ENCODE measurements around the gene POLR2C.

Gene POLR2C

DNA sequence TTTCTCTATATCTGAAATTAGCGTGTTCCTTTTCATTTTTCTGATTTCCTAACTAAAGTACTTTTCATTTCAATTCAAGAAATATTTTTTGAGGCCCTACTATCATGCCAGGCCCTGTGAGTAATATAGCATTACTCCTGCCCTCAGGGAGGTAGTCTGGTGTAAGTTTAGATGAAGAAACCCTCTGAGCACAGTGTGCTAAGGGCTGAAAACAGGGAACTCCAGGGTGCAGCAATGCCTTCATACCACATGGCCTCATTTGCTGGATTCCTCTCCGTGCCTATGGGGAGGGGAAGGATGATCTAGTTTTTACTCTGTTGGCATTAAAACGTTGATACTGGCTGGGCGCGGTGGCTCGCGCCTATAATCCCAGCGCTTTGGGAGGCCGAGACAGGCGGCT, 10.5 kb upstream of the POLR2C start:
- no peak for DNase-seq

DNA sequence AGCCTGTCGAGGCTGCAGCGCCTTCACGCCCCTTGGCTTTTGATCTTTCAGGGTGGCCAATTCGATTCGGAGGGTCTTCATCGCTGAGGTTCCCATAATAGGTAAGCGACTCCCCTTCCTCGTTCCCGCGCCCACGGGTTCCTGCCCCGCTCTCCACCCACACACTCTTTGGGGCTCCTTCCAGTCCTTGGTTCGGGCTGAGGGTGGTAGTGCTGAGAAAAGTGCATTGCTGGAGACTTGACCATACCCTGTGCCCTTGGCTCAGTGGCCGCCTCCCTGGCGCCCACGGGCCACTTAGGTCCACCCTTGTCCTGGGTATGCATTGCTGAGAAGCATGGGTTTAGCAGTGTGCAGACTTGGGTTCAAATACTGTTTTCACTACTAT, 491 bp downstream of the POLR2C start:
- no peak for DNase-seq

DNA sequence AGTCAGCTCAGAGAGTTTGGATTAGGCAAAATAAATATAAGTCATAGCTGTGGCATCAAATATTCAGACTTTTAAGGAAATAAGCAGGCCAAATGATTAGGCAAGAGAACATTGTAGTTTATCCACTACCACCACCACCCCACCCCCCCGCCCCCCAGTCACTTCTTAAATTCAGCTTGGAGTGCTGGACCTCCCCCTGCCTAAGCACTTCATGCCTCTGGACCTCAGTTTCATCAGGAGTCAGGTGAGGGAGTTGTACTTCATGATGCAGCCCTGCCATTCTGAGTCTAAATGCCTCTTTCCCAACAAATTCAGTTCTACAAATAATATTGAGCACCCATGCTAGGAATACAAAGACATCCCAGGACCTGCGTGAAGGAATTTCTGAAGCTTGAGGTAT, 2.0 kb downstream of the POLR2C start:
- no peak for DNase-seq

DNA sequence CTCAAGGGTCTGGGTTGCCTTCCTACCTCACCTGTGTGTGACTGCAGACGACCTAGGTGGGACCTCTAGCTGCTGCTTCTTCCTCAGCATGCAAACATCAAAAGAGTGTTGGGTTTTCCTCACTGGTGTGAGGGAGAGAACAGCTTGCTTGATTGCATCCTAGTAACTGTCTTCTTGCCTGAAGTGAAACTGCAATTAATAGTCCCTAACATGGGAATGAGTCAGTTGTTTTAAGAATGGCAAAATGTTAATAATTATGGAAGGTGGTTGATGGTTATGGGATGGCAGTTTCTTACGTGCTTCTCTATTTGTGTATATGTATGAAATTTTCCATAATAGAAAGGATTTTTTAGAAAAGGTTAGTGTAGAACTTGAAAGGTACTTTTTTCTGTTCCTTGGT, 5.9 kb downstream of the POLR2C start:
- DNase-seq = no peak

DNA sequence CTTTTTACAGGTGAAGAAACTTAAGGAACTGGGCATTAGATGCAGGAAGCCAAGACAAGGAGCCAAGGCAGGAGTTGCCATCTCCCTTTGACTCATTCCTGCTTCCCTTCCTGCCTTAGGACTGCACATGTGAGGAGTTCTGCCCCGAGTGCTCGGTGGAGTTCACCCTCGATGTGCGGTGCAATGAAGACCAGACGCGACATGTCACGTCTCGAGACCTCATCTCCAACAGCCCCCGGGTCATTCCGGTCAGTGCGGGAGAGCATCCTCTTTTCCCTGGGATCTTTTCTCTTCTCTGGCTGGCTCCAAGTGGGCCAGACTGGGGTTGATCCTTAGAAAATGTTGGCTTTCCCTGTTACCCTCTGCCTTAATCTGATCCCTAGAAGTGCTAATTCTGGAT, 6.6 kb downstream of the POLR2C start:
- DNase-seq = no peak

DNA sequence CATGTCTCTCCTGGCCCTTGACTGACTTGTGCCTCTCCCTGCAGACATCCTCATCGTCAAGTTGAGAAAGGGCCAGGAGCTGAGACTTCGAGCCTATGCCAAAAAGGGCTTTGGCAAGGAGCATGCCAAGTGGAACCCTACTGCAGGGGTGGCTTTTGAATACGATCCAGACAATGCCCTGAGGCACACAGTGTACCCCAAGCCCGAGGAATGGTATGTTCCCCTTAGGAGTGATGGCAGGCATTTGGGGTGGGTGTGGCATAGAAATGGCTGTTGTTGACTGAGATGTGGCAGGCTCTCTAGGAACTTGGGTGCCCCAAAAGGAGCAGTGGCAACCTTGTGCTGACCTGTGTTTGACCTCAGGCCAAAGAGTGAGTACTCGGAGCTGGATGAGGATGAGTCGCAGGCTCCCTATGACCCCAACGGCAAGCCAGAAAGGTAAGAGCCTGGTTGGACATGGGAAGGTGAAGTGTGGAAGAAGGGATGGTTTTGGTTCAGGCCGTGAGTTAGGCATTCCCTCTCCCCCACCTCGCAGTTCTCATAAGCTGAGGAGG, 7.5 kb downstream of the POLR2C start:
- DNase-seq = no peak

DNA sequence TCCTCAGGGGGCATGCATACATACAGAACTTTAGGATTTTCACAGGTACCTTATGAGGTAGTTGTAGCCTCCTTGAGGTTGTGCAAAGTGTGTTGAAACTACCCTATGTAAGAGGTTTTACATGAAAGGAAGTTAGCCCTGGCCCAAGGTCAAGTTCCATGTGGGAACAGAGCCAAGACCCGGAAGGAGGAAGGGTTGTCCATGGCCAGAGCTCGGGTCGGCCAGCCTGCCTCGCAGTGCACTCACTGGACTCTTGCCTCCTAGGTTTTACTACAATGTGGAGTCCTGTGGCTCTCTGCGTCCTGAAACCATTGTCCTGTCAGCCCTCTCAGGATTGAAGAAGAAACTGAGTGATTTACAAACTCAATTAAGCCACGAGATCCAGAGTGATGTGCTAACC, 8.2 kb downstream of the POLR2C start:
- no peak for DNase-seq

DNA sequence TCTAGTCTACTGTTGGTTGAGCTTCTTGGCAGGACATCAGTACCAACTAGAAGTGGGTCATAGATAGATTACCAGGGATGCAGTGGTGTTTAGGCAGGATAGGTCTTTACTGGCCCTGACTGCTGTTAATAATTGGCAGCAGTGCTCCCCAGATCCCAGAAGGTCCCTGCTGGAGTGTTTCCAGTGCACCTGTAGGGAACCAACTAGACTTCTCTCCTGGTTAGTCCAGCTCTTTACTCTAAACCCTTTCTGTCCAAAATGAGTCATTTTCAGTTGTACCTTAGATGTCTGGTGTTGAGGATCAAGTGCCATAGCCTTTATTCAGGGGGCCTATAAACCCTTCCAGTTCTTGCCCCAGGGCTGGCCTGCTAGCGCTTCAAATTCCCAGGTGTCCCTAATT, 8.7 kb downstream of the POLR2C start:
- no peak for DNase-seq

DNA sequence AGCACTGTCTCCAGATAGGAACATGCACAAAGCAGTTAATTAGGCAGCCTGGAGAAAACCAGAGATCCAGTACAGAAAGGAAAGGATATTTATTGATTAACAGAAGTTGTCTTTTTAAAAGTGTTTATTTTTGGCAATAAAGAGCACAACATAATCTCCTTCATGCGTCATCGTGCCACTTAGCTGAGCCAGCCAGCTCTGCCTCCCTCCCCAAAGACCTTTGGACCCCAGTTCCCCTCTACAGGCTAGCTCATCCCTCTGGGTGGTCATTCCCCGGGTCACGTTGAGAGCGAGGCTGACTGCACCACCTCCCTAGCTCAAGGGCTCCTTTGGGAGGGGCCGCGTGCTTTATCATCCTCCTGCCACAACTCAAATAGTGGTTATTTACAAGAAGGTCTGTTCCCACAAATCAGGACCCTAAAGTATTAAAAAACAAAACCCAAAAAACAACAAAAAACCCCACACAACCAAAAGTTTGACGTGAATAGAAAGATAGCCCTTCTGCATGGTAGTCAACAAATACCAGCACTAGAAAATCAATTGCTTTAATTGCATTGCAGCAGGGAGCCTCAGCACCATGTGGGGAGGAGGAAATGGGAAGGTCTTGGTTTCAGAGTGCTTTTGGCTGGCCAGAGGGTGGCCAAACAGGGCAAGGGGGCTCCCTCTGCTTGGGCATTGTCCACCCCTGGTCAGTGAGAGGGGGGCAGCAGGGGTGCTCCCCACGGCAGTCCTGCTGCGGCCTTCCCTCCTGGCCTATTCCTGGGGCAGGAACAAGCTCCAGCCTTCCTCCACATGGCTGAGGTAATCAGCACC, 9.6 kb downstream of the POLR2C start:
- DNase-seq = no peak

DNA sequence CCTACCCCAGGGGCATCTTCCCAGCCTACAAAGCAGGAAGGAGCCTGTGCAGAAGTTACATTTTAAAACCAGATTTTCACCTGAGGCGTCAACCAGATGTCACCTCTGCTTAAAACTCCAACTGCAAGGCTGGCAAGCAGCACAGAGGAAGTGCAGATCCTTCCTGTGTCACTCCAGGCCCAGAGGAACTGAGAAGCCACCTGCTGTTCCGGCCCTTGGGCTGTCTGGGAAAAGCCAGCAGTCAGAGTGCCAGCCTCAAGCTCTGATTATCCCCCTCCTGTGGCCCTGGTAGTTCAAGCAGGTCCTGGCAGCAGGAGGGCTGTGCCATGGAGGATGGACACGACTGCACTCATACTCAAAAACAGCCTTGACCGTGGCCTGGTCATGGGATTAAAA, 10.2 kb downstream of the POLR2C start:
- no peak for DNase-seq

DNA sequence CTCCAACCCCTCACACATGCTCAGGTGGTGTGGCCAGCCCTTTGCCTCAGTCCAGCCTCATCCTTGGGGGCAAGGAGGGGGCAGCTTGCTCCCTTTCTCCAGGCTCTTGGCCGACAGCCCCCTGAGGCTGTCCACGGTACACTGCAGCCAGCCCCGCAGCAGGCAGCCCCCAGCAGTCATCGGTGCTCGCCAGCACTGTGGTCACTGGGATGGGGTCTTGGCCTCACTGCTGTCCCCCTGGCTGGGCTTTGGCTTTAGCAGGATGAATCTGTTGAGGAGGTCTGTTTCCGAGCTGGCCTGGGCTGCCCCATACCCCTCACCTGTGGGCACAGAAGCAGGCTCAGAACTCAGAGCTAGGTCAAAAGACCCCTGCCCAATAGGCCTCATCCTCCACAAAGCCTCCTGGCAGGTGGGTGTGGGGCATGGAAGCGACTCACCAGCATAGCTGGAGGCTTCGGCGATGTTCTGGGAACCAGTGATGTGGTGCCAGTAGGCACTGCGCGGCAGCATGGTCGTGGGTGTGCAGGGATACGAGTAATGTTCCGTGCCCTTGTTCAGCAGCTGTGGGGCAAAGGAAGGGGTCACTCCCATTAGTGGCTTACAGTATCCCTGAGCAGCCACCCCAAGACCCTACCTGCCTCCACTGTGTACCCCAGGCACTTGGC, 10.8 kb downstream of the POLR2C start:
- DNase-seq = no peak

DNA sequence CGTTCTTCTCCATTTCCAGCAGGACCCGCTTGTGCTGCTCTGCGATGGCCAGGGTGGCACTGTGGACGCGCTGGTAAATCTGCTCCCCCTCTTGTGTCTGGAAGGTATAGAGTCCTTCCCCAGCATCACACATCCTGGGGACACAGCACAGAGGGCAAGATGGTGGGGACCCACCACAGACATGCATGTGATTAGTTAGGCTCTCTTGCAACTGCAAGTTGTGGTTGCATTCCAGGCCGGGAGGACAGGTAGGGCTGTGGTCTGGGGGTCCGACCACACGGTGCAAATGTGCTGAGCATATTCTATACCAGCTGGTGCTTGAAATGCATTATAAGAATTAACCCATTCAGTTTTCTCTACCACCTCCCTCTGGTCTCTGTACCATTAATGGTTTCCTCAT, 11.4 kb downstream of the POLR2C start:
- DNase-seq = no peak

DNA sequence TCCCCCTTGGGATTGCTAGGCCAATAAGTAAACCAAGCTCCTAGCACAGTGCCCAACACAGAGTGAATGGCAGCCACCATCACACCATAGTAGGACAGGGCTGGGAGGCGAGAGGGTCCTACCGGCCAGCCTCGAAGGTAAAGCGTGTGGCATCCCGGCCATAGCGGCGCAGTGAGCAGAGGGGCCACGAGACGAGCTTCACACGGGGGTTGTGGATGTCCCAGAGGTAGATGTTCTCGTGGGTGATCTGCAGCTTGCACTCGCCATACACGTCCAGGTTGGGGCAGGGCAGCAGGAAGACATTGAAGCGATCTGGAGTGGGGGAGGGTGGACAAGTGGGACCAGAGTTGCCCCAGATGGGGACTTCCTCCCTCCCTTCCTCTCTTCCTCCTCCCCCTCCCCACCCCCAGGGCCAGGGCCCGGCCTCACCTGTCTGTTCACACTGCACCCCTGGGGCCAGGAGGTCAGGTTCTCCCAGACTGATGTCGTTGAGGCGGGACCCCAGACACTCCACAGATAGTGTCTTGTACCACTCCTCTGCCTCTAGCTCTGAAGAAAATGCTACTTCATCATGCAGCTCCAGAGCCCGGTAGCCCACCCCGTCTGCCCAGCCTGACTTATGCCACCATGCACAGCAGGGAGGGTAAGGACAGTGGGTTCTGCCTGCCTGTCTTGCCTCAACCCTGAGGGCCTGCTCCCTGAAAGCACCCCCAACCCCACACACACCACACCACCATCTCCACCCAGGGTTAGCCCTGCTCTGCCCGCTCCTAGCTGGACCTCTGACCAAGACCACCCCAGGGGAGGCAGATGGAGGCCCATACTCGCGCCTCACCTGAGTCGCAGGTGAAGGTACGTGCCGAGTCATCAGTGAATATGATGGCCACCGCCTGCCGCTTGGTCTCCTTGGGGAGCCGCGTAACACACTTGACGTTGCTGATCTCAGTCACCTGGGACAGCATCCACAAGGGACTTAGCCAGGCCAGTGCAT, 12.5 kb downstream of the POLR2C start:
- DNase-seq = no peak

DNA sequence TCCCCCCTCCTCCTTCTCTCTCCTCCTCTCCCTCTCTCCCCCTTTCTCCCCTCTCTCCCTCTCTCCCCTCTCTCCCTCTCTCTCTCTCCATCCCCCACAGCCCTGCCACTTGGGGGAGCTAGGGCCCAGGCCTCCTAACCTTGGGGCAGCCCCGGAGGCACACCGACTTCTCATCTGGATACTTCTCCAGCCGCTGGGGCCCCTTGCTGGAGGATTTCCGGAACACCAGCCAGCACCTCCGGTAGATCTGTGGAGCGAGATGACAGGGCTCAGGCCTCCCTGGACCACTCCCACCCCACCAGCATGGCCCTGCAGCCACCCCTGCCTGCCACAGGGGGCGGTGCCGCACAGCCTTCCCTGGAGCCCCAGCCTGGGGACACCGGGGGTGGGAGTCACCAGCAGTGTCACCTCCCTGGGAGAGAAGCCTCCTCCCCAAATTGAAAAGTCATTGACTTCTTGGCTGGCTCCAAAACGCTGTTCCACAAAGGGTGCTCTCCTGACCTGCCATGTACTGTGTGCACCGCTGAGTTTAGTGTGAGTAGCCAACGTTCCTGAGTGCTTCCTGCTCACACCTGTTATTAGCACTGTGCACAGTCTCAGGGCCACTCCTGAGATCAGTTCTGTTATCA, 13.3 kb downstream of the POLR2C start:
- DNase-seq = no peak

DNA sequence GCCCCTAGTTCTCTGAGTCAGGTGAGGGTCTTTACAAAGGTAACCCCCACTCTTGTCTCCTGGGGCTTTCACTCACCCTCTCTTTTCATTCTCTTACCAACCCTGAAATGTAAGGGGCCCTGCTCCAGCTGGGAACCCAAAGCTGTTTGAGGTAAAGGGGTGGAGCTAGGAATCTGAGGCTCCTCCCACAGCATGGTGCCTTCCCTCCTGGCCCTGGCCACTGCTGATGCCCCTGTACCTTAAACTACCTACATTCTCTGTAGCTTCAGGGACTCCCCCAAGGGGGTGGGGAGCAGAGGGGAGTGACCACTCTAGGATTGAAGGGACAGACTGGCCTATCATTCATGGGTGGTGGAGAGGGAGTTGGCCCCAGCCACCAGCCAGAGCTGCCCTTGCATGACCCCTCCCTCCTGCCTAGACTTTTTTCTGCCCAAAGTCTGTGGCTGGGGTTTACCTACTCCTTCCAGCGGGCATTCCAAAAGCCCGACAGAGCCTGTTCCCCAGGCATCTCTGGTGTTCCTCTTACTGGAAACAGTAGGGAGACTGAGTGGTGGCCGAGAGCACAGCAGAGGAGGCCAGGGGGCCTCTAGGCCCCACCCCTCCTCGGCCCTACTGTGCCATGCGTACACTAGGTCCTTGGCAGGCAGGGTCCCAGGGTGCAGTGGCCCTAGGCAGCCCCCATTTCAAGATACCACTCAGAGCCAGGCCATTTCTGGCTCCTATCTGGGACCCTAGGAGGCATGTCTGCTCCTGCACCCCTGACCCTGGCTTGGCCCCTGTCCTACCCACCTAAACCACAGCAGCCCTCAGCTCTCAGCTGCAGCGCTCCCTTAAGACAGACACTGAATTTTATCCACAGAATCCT, 14.3 kb downstream of the POLR2C start:
- no peak for DNase-seq

DNA sequence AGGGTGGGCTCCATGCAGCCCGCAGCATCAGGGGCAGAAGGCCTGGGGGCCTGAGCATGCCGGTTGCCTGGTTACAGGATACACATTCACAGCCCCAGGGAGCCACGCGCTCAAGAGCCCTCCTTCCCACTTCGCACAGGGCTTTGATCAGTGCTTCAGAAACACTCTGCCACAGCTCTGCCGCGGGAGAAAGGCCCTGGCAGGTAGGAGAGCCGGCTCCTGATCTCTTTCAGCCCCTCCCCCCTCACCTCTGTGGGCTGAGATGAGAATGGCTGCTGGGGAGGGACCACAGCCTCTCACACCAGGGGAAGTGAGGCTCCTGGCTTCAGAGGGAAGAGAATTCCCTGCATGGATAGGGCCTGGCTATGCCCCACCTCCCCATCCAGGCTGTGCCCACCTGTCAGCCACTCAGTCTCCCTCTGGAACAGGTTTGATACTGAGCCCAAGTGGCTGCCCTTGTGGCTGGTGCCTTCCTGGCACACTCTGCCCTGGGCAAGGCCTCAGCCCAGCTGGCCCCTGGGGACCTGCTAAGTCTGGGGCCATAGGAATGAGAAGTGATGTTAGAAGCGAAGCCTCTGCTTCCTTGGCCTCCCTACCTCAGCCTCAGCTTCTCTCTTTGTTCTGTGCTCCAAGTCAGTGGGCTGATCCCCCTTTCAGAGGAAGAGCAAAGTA, 15.2 kb downstream of the POLR2C start:
- no peak for DNase-seq

DNA sequence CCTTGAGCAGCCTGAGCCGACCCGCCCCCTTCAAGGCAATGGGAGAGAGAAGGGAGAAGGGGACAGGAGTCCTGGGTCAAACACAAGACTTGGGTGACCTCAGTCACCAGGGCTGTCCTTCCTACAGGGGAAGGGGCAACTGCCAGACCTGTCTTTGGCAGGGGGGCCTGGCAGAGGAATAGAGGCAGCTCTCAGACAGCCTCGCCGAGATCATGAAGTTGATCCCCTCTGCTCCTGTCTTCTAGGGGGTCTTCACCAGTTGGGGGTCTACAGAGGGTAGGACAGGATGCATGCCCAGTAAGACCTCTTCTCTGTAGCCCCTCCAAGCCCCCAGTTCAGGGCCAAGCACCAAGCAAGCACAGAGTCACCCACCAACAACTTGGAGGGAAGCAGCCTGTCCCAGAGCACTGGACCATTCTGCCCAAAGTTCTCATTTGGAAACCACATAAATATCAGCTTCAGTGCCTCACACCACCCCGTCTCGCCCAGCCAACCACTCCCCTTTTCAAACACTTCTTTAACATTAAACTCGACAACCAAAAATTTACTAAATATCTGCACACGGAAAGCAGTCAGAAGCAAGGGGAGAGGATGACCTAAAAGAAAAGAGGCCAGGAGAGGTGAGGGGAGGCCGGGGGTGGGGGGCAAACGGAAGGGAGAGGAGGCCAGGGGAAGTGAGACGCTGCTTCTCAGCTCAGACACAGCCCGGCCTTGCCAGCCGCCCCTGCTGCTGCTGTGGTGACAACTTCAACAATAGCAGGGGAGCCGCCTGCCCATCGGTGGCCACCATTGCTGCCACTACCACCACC, 16.1 kb downstream of the POLR2C start:
- no peak for DNase-seq

DNA sequence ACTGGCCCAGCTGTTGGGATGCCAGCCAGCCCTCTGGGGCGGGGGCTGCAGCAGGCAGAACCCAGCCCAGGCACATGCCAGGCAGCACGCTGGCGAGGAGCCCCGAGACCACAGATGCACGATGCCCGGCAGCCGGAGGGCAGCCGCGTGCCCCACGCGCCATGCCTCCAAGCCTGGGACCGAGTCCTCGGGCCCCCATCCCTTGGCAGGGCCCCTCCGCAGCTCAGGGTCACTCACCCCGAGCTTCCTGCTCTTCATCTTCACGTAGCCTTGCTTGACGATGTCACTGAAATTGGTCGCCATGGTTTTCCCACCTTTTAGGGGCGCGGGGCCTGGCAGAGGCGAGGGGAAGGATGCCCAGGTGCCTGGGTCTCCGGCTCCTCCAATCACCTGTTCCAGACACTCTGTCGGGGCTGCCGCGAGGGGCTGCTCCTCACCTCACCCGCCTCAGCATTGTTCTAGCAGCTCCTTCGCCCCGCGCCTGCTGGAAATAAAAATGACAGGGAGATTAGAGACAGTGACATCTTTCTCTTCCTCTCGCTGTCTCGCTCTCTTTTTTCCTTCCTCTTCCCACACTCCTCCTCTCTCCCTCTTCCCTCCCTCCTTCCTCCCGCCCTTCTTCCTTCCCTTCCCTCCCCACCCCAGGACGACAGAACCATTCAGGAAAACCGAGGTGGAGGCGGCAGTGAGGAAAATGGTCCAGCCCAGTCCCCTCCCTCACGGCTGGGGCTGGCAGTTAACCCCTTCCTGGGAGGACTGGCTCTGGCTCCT, 16.9 kb downstream of the POLR2C start:
- DNase-seq = no peak

DNA sequence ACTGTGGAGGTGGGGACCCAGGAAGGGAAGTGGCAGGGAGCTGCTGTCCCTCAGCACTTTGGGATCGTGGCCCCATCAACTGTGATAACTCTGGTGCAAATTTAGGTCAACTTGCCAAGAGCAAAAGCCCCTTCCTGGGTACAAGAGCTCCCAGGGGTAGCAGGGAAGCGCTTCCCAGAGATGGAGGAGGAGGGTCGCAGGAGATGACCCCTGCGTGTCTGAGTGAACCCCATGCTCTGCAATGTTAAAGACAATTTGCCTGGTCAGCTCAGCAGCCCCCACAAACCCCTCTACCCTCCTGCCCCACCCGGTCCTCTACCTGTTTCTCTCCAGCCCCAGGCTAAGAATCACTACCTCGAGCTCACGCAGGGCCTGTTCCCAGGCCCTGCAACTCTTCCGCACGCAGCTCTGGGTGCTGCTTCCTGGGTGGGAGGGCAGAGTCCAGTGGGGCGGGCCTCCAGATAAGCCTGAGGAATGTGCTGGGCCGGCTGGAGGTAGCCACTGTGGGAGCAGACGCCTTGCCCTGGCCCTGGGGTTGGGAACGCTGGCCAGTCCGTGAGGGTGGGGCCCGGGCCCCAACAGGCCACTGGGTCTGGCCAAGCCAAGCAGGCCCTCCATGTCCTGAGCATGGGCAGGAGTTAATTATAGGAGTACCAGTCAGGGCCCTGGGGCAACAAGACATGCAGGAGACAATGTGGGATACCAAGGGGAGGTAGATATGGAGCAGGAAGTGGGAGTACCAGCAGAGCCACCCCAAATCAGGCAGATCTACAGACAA, 17.7 kb downstream of the POLR2C start:
- no peak for DNase-seq
